Measurements from ENCODE around the gene L3MBTL1.

The L3MBTL1 gene

GRCh38 chr20:43567477-43567876 lies 60.0 kb downstream of the L3MBTL1 start:
- H3K79me1 ChIP-seq (ENCODE audit: low read length): no peaks in the 10 kb centered on the region
- no peak overlapping the region for H3K23ac ChIP-seq (ENCODE audit: low read length)
- no peak overlapping the region for H3K18ac ChIP-seq (ENCODE audit: low read length)
- H3K56ac ChIP-seq (ENCODE audit: low read length): no peak overlapping the region
- H4K8ac ChIP-seq (ENCODE audit: low read depth, low read length): no peak overlapping the region
- no peak overlapping the region for H3K4me2 ChIP-seq (ENCODE audit: low read length)
- H3K4me3 ChIP-seq (ENCODE audit: low read length): no peak overlapping the region
- H2BK15ac ChIP-seq (replicated peaks; ENCODE audit: low read depth): no peak overlapping the region
- H3K9ac ChIP-seq (ENCODE audit: low read length): no peak overlapping the region
- H3K79me2 ChIP-seq (ENCODE audit: control insufficient read depth, insufficient read depth, low read length): no peaks in the 10 kb centered on the region
- H2BK5ac ChIP-seq (ENCODE audit: low read length): no peak overlapping the region
- H2BK120ac ChIP-seq (ENCODE audit: low read depth, low read length): no peak overlapping the region
- H3K27ac ChIP-seq (ENCODE audit: low read depth, low read length): no peak overlapping the region
- DNase-seq: no peak
- WGBS (ENCODE audit: extremely low coverage, insufficient coverage, low lambda C conversion rate): no CpG with 5 or more reads among the region's 9 CpGs
- no peak overlapping the region for H3K4ac ChIP-seq (ENCODE audit: low read depth, low read length)
- no peaks in the 10 kb centered on the region for H3K27me3 ChIP-seq (ENCODE audit: insufficient read depth, low read length, poor library complexity)
- H3K4me1 ChIP-seq (ENCODE audit: control insufficient read depth, low read depth, low read length): no peaks in the 10 kb centered on the region
- H2AK5ac ChIP-seq (ENCODE audit: low read length): no peak overlapping the region
- no peak overlapping the region for H4K5ac ChIP-seq (ENCODE audit: low read length)
- no peaks in the 10 kb centered on the region for H3K36me3 ChIP-seq (ENCODE audit: control insufficient read depth, insufficient read depth, low read length)

GRCh38 chr20:43568706-43569105 lies 61.2 kb downstream of the L3MBTL1 start:
- no CpG with 5 or more reads among the region's 4 CpGs for WGBS (ENCODE audit: extremely low coverage, insufficient coverage, low lambda C conversion rate)
- no peak overlapping the region for H3K9ac ChIP-seq (ENCODE audit: low read length)

GRCh38 chr20:43569282-43569681 lies 61.8 kb downstream of the L3MBTL1 start:
- no CpG with 5 or more reads among the region's 10 CpGs for WGBS (ENCODE audit: extremely low coverage, insufficient coverage, low lambda C conversion rate)
- Histone ChIP-seq H3K18ac (ENCODE audit: low read length) (no peak overlapping the region), H2BK120ac (ENCODE audit: low read depth, low read length) (no peak overlapping the region), H3K79me1 (ENCODE audit: low read length) (no peaks in the 10 kb centered on the region), H3K27ac (ENCODE audit: low read depth, low read length) (no peak overlapping the region), H3K4me1 (ENCODE audit: control insufficient read depth, low read depth, low read length) (no peaks in the 10 kb centered on the region), H4K8ac (ENCODE audit: low read depth, low read length) (no peak overlapping the region), H3K79me2 (ENCODE audit: control insufficient read depth, insufficient read depth, low read length) (no peaks in the 10 kb centered on the region), H3K56ac (ENCODE audit: low read length) (no peak overlapping the region), H4K5ac (ENCODE audit: low read length) (no peak overlapping the region), H2BK5ac (ENCODE audit: low read length) (no peak overlapping the region), H2BK15ac (replicated peaks; ENCODE audit: low read depth) (no peak overlapping the region), H3K4ac (ENCODE audit: low read depth, low read length) (no peak overlapping the region), H3K9ac (ENCODE audit: low read length) (no peak overlapping the region), H3K36me3 (ENCODE audit: control insufficient read depth, insufficient read depth, low read length) (no peaks in the 10 kb centered on the region), H3K27me3 (ENCODE audit: insufficient read depth, low read length, poor library complexity) (no peaks in the 10 kb centered on the region), H3K23ac (ENCODE audit: low read length) (no peak overlapping the region), H3K4me2 (ENCODE audit: low read length) (no peak overlapping the region), H3K4me3 (ENCODE audit: low read length) (no peak overlapping the region), H2AK5ac (ENCODE audit: low read length) (no peak overlapping the region)
- no peak for DNase-seq

More at GRCh38 chr20:43568706-43569105, 61.2 kb downstream of the L3MBTL1 start:
- Histone ChIP-seq H3K56ac (ENCODE audit: low read length) (no peak overlapping the region), H3K79me2 (ENCODE audit: control insufficient read depth, insufficient read depth, low read length) (no peaks in the 10 kb centered on the region), H3K4me1 (ENCODE audit: control insufficient read depth, low read depth, low read length) (no peaks in the 10 kb centered on the region), H3K4ac (ENCODE audit: low read depth, low read length) (no peak overlapping the region), H4K5ac (ENCODE audit: low read length) (no peak overlapping the region), H3K36me3 (ENCODE audit: control insufficient read depth, insufficient read depth, low read length) (no peaks in the 10 kb centered on the region), H3K23ac (ENCODE audit: low read length) (no peak overlapping the region), H3K79me1 (ENCODE audit: low read length) (no peaks in the 10 kb centered on the region), H3K27me3 (ENCODE audit: insufficient read depth, low read length, poor library complexity) (no peaks in the 10 kb centered on the region), H2BK15ac (replicated peaks; ENCODE audit: low read depth) (no peak overlapping the region), H3K4me3 (ENCODE audit: low read length) (no peak overlapping the region), H3K27ac (ENCODE audit: low read depth, low read length) (no peak overlapping the region), H4K8ac (ENCODE audit: low read depth, low read length) (no peak overlapping the region), H2BK5ac (ENCODE audit: low read length) (no peak overlapping the region), H2AK5ac (ENCODE audit: low read length) (no peak overlapping the region), H3K18ac (ENCODE audit: low read length) (no peak overlapping the region), H3K4me2 (ENCODE audit: low read length) (no peak overlapping the region), H2BK120ac (ENCODE audit: low read depth, low read length) (no peak overlapping the region)
- DNase-seq: no peak

GRCh38 chr20:43570496-43570895 lies 63.0 kb downstream of the L3MBTL1 start:
- Histone ChIP-seq H3K23ac (ENCODE audit: low read length) (no peak overlapping the region), H3K79me2 (ENCODE audit: control insufficient read depth, insufficient read depth, low read length) (no peaks in the 10 kb centered on the region), H3K18ac (ENCODE audit: low read length) (no peak overlapping the region), H2BK120ac (ENCODE audit: low read depth, low read length) (no peak overlapping the region), H4K8ac (ENCODE audit: low read depth, low read length) (no peak overlapping the region), H3K79me1 (ENCODE audit: low read length) (no peaks in the 10 kb centered on the region), H4K5ac (ENCODE audit: low read length) (no peak overlapping the region), H2AK5ac (ENCODE audit: low read length) (no peak overlapping the region), H3K27me3 (ENCODE audit: insufficient read depth, low read length, poor library complexity) (no peaks in the 10 kb centered on the region), H3K4me3 (ENCODE audit: low read length) (no peak overlapping the region), H3K4me2 (ENCODE audit: low read length) (no peak overlapping the region), H3K27ac (ENCODE audit: low read depth, low read length) (no peak overlapping the region), H3K36me3 (ENCODE audit: control insufficient read depth, insufficient read depth, low read length) (no peaks in the 10 kb centered on the region), H3K4me1 (ENCODE audit: control insufficient read depth, low read depth, low read length) (no peaks in the 10 kb centered on the region), H3K56ac (ENCODE audit: low read length) (no peak overlapping the region), H3K4ac (ENCODE audit: low read depth, low read length) (no peak overlapping the region), H3K9ac (ENCODE audit: low read length) (no peak overlapping the region), H2BK15ac (replicated peaks; ENCODE audit: low read depth) (no peak overlapping the region), H2BK5ac (ENCODE audit: low read length) (no peak overlapping the region)
- no peak for DNase-seq
- WGBS (ENCODE audit: extremely low coverage, insufficient coverage, low lambda C conversion rate): no CpG with 5 or more reads among the region's 10 CpGs

- Histone ChIP-seq H2AK5ac (ENCODE audit: low read length) (no peak overlapping the region), H2BK5ac (ENCODE audit: low read length) (no peak overlapping the region), H3K79me2 (ENCODE audit: control insufficient read depth, insufficient read depth, low read length) (no peaks in the 10 kb centered on the region), H3K4me1 (ENCODE audit: control insufficient read depth, low read depth, low read length) (no peaks in the 10 kb centered on the region), H3K27me3 (ENCODE audit: insufficient read depth, low read length, poor library complexity) (no peaks in the 10 kb centered on the region), H3K4me2 (ENCODE audit: low read length) (no peak overlapping the region), H3K18ac (ENCODE audit: low read length) (no peak overlapping the region), H3K79me1 (ENCODE audit: low read length) (no peaks in the 10 kb centered on the region), H3K27ac (ENCODE audit: low read depth, low read length) (no peak overlapping the region), H2BK120ac (ENCODE audit: low read depth, low read length) (no peak overlapping the region), H3K9ac (ENCODE audit: low read length) (no peak overlapping the region), H2BK15ac (replicated peaks; ENCODE audit: low read depth) (no peak overlapping the region), H4K8ac (ENCODE audit: low read depth, low read length) (no peak overlapping the region), H4K5ac (ENCODE audit: low read length) (no peak overlapping the region), H3K56ac (ENCODE audit: low read length) (no peak overlapping the region), H3K23ac (ENCODE audit: low read length) (no peak overlapping the region), H3K4ac (ENCODE audit: low read depth, low read length) (no peak overlapping the region), H3K4me3 (ENCODE audit: low read length) (no peak overlapping the region), H3K36me3 (ENCODE audit: control insufficient read depth, insufficient read depth, low read length) (no peaks in the 10 kb centered on the region)
- no peak for DNase-seq
- WGBS (ENCODE audit: extremely low coverage, insufficient coverage, low lambda C conversion rate): no CpG with 5 or more reads among the region's 3 CpGs
Measured at GRCh38 chr20:43571310-43571709, 63.8 kb downstream of the L3MBTL1 start.

GRCh38 chr20:43571771-43572170 lies 64.3 kb downstream of the L3MBTL1 start:
- H3K79me1 ChIP-seq (ENCODE audit: low read length): no peaks in the 10 kb centered on the region
- no peak overlapping the region for H3K4me2 ChIP-seq (ENCODE audit: low read length)
- no peaks in the 10 kb centered on the region for H3K79me2 ChIP-seq (ENCODE audit: control insufficient read depth, insufficient read depth, low read length)
- no peak overlapping the region for H3K4ac ChIP-seq (ENCODE audit: low read depth, low read length)
- no peak overlapping the region for H3K18ac ChIP-seq (ENCODE audit: low read length)
- no CpG with 5 or more reads among the region's 6 CpGs for WGBS (ENCODE audit: extremely low coverage, insufficient coverage, low lambda C conversion rate)
- H3K36me3 ChIP-seq (ENCODE audit: control insufficient read depth, insufficient read depth, low read length): no peaks in the 10 kb centered on the region
- DNase-seq: no peak
- no peak overlapping the region for H3K27ac ChIP-seq (ENCODE audit: low read depth, low read length)
- H2BK120ac ChIP-seq (ENCODE audit: low read depth, low read length): no peak overlapping the region
- no peak overlapping the region for H4K5ac ChIP-seq (ENCODE audit: low read length)
- no peak overlapping the region for H3K9ac ChIP-seq (ENCODE audit: low read length)
- H4K8ac ChIP-seq (ENCODE audit: low read depth, low read length): no peak overlapping the region
- H3K4me1 ChIP-seq (ENCODE audit: control insufficient read depth, low read depth, low read length): no peaks in the 10 kb centered on the region
- H3K56ac ChIP-seq (ENCODE audit: low read length): no peak overlapping the region
- no peak overlapping the region for H2BK15ac ChIP-seq (replicated peaks; ENCODE audit: low read depth)
- no peak overlapping the region for H3K23ac ChIP-seq (ENCODE audit: low read length)
- no peak overlapping the region for H3K4me3 ChIP-seq (ENCODE audit: low read length)
- H2AK5ac ChIP-seq (ENCODE audit: low read length): no peak overlapping the region
- no peak overlapping the region for H2BK5ac ChIP-seq (ENCODE audit: low read length)
- H3K27me3 ChIP-seq (ENCODE audit: insufficient read depth, low read length, poor library complexity): no peaks in the 10 kb centered on the region
